Measurements from ENCODE around the gene DPP10.

DNA sequence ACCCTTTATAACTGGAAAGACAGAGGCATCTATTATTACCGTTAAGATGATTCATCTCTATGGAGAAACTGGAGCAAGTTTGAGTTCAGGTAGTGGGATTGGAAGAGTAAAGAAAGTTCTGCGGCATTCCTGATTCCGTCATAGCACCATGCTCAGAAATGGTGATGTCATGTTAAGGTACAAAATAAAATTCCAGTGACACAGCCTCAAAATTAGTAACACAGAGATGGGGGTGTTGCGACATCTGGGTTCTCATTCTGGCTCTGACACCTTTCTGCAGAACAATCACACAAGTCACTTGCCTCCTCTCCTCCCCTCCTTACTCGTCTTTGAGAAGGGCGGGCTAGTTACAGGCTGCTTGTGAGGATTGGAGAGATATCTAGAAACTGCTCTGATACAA is 105.7 kb downstream of the DPP10 start:
- TF ChIP-seq CREB1 (IDR thresholded peaks at IDR 0.05; ENCODE audit: low read depth) (no peak), EGR1 (IDR thresholded peaks at IDR 0.05) (no peak), ZBTB7A (IDR thresholded peaks at IDR 0.05; ENCODE audit: low read depth) (no peak)

Data from Ishikawa (cell line).